AG09319 (cell line): ENCODE data around the gene FER1L5.

Experiments
- DNase-seq: peaks from one replicate; pipeline ENCODE4 v3.0.0-alpha.2; 2010; ENCODE audit warnings: low read depth; ENCODE audit errors: extremely low read depth
- TF ChIP-seq, protein P1 (sequence below): IDR thresholded peaks from 2 replicates; pipeline ENCODE4 v1.5.1; 2011; ENCODE audit warnings: low read depth, mild to moderate bottlenecking, inconsistent platforms, low read length, moderate library complexity

The FER1L5 gene

DNA sequence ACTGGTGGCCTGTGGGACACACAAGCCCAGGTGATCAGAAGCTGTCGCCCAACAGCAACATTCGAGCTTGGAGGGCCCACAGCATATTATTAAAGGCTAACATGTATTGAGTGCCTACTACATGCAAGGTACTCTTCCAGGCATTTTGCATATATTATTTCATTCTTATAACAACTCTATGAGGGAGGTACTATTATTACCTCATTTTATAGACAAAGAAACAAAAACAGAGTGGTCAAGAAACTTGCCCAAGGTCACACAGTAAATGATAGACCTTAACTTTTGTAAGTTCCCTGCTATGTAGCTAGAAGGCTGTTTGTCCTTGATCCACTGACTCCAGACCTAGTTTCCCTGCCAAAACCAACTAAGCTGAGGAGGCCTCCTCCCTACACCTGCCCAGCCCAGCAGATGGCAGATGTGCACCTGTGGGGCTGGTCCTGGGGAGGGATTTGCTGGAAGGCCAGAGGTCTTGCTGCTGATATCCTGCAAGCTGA, 40.2 kb upstream of the FER1L5 start:
- TF ChIP-seq, protein P1, sequence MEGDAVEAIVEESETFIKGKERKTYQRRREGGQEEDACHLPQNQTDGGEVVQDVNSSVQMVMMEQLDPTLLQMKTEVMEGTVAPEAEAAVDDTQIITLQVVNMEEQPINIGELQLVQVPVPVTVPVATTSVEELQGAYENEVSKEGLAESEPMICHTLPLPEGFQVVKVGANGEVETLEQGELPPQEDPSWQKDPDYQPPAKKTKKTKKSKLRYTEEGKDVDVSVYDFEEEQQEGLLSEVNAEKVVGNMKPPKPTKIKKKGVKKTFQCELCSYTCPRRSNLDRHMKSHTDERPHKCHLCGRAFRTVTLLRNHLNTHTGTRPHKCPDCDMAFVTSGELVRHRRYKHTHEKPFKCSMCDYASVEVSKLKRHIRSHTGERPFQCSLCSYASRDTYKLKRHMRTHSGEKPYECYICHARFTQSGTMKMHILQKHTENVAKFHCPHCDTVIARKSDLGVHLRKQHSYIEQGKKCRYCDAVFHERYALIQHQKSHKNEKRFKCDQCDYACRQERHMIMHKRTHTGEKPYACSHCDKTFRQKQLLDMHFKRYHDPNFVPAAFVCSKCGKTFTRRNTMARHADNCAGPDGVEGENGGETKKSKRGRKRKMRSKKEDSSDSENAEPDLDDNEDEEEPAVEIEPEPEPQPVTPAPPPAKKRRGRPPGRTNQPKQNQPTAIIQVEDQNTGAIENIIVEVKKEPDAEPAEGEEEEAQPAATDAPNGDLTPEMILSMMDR: no peak
- DNase-seq: no peak

GRCh38 chr2:96604104-96604503, 38.5 kb upstream of the FER1L5 start:
- no peak for DNase-seq
- TF ChIP-seq, protein P1: no peak; the same call in 1 of the 2 replicates

DNA sequence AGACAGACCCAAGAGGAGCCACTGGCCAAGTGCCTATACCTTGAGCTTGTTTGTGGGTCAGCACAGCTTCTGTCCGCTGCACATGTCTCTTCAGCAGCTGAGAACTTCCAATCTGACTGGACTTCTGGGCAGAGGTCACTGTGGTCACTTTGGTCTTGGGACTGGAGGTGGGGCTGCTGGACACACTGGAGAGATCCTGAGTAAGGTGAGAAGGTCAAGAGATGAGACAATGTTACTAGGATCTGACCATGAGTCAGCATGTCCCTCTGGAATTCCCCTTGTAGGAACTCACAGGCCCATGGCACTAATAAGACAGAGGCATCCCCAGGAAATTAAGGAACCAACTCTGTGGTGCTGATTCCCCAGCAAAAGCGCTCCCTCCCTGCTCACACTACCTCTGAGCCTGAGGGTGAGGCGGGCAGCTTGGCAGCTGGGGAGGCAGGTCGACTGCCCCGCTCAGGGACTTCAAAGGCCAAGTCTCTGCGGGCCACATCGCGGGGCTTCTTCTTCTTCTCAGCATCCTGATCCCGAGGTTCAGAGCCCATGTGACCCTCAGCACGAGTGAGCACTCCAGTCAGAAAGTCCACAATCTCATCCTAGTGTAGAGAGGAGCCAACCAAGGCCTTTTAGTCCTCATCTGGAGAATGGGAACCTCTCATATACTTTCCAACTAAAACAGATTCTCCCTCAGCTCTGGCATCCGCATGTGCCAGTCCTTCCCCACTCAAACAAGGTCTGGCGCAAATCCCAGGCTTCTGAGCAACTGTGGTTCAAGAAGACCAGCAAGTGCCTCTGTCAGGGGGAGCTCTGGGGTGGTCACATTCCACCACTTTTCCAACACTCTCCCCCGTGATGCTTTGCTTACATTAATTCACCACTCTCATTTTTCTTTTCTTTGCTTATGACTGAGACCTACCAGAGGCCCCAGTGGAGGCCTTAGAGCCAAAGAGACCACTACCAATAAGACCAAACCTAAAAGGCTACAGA, 33.8 kb upstream of the FER1L5 start:
- DNase-seq: no peak
- TF ChIP-seq, protein P1: no peak

DNA sequence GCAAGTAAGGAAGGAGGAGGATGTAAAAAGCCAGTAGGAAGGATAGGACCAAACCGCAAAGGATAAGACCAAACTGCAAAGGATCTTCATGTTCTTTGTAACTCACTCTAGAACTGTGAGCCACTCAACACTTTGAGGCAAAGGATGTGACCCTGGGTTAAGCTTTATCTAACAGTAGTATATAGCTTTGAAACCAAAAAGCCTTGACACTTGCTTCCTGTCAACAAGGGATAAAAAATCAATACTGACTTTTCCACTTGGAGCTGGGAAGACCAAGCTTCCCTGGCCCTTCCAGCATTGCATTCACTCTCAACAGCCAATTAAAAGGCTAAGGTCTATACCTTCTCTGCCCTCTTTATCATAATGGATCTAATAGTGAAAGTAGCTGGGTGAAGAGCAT, 26.4 kb upstream of the FER1L5 start:
- TF ChIP-seq, protein P1: no peak

DNA sequence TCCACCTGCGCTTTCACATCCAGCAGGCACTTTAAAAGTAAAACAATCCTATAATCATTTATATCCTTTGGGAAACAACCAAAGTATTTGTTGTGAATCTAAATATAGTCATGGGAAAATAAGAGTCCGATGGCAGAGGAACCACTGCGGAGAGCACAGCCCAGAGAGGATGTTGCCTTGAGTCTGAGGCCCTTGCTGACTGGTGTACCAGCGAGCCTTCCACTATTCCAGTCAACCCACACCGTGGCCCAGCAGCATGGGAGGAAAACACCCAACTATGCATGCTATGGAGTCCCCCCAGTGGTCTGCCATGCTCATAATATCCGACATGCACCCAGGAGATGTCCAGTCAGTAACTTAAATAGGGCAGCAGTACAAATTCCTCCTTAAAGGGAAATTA, 26.0 kb upstream of the FER1L5 start:
- TF ChIP-seq, protein P1: no peak

More for the DNA sequence above, 26.4 kb upstream of the FER1L5 start:
- DNase-seq: no peak

GRCh38 chr2:96617012-96617411, 25.6 kb upstream of the FER1L5 start:
- DNase-seq: no peak
- TF ChIP-seq, protein P1: no peak

More for the DNA sequence above, 26.0 kb upstream of the FER1L5 start:
- DNase-seq: no peak
